GM20431 (cell line): ENCODE measurements around the gene TSPAN13.

Experiments used
- in situ Hi-C: fragments of 300-500 bp; cut with MseI, MboI; formaldehyde crosslinking; loops from one replicate; pipeline ENCODE4 v1.15.0; 2020; ENCODE audit warnings: low sequenced_read_pairs; ENCODE audit not compliant: unreplicated experiment

TSPAN13 gene

DNA sequence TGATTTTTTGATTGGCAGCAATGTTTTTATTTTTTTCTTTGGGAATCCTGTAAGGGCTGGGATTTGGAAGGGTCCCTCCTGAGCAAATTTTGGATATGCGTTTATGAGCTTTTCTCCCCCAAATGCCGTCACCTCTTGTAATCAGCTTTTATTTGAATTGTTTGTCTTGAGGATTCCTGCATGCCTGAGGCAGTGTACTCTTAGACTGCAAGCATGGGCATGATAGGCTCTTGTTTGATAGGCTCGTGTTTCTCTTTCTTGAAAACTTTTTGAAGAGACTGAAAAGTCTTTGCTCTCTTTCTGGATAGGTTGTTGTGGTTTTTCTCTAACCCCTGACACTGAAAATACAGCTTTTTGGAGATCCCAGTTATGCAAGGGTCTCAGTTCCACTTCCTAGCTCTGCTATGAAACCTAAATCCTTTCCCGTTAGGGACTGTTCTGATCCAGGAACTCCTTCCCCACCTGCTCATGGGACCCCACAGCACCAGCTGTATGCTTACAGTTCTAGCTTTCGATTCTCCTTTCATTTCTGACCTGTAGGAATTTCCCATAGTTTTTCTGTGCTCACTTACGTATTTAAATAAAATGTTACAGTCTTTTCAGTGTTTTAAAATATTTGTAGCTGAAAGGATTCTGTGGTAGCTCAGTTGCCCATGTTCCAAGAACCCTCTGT lies 17.2 kb downstream of the TSPAN13 start:
- in situ Hi-C loops = no loop called here

DNA sequence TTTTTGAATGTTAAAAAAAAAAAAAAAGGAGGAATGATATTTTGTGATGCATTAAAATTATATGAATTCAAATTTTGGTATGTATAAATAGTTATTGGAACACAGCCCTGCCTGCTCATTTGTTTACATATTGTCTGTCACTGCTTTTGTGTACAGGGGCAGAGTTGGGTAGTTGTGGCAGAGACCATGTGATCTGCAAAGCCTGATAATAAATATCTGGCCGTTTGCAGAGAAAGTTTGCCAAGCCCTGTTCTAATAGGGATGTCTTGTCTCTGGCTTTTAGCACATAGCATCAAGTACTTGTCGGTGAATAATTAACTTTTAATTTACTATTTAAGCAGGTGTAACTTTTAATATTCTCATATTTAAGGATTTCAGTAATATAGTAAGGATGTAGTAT lies 19.8 kb downstream of the TSPAN13 start:
- in situ Hi-C loops = no loop called here

DNA sequence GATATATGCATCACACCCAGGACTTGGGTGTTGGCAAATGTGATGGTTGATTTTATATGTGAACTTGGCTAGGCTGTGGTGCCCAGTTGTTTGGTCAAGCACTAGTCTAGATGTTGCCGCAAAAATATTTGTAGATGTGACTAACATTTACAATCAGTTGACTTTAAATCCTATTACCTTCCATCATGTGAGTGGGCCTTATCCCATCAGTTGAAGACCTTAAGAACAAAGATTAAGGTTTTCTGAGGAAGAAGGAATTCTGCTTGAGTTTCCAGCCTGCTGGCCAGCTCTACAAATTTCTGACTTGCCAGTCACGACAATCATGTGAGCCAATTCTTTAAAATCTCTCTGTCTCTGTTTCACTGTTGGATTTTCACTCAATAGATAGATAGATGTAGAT lies 20.3 kb downstream of the TSPAN13 start:
- in situ Hi-C loops = no loop called here

DNA sequence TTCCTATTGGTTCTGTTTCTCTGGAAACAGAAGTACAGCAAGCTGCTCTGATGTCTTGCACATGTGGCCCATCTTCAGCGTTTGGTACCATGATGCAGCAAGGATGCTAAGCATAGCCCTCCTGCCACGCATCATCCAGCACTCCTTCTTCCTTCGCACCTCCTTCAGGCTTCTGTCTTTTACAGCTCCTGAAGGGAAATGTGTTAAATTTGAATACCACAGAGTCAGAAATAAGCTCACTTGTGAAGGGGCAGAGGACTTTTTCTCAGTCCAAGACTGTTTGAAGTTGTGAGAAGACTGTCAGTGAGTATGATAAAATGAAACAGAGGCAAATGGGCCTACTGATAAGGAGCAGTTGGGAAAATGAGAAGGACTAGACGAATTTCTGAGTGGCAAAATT lies 20.7 kb downstream of the TSPAN13 start:
- in situ Hi-C loops = no loop called here

DNA sequence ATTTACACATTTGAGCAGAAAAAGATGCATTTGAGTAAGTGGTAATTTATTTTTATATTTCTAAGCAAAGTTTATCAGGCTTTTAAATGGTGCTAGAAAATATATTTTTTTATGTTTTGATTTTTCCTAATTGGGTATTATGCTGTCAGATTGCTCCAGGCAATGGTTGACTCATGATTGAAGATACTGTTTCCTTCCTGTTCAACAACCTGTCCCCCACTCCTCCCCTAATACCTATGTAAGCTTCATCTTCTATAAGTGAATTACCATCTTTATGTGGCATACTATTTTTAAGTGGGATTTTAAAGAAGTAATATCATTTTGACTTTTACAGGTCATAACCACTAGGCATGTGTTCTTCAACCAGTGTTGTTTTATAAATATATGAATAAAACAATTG lies 21.4 kb downstream of the TSPAN13 start:
- in situ Hi-C loops = no loop called here

DNA sequence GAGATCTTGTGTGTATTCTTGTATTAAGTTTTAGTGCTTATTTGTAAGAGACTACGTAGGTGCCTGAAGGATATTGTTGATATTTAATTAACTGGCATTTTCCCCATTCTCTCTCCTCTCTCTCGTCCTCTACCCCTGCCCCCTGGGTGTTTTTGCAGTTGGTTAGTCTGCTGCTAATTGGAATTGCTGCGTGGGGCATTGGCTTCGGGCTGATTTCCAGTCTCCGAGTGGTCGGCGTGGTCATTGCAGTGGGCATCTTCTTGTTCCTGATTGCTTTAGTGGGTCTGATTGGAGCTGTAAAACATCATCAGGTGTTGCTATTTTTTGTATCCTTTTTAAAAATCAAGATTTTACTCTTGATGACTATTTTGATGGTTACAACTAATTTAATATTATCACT lies 22.5 kb downstream of the TSPAN13 start:
- in situ Hi-C loops = no loop called here

DNA sequence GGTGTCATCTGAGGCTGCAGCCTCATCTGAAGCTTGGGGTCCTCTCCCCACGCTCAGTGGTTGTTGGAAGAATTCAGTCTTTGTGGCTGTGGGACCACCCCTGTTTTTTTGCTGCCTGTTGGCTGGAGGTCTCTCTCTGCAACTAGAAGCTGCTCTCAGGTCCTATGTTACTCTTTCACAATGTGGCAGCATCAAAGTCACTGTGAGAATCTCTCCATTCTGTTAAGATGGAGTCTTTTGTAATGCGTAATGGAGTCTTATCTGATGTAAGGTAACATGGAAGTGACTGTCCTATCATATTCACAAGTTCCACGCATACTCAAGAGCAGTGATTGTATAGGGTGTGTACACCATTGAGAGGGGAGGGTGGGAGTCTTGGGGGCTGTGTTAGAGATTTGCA lies 24.9 kb downstream of the TSPAN13 start:
- in situ Hi-C loops = no loop called here

DNA sequence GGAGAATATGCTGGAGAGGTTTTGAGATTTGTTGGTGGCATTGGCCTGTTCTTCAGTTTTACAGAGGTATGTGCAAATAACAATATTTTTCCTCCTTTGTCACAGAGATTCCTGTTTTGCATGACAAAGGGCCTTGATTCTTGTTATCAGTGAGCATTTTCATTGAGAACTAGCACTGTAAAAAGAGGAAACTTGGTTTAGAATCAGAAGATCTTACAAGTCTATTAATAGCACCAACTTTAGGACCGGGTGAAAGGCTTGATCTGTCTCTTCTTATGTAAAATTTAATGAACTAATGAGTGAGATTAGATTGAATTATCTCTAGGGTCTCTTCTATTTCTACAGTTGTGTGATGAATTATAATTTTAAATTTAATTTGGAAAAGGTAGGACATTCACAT lies 25.5 kb downstream of the TSPAN13 start:
- in situ Hi-C loops = no loop called here

DNA sequence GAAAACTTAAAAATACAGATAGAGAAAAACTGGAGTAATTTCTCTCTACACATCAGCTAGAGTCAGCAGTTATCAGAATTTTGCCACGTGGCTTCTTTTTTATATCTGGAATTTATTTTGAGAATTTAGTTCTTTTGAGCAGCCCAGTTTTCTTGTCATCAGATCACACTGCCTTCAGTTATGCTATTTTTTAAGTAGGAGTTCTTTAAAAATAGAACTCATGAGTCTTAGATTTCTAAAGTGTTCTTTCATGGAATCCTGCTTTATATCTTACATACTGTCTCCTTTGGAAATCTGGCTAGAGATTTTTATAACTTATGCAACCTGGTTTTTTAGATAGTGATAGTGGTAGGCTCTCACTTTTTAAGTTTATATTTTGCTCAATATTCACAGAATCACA lies 27.0 kb downstream of the TSPAN13 start:
- in situ Hi-C loops = no loop called here

DNA sequence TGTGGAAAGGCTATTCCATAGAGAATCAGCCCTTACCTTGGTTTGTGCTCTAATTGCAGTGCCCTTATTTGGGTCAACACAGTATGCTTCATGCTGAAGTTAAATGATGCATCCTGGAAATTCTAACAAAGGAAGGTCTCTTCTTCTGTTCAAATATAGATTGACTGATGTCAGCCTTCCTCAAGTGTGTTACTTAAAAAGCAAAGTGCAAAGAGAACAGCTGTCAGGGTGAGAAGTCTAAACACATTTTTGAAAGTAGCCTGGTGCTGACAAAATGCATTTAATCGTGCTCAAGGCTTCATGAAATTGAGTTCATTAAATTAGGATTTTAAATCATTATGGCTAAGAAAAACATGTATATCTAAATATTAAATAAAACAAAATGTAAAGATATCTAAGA lies 31.8 kb downstream of the TSPAN13 start:
- in situ Hi-C loops = no loop called here

DNA sequence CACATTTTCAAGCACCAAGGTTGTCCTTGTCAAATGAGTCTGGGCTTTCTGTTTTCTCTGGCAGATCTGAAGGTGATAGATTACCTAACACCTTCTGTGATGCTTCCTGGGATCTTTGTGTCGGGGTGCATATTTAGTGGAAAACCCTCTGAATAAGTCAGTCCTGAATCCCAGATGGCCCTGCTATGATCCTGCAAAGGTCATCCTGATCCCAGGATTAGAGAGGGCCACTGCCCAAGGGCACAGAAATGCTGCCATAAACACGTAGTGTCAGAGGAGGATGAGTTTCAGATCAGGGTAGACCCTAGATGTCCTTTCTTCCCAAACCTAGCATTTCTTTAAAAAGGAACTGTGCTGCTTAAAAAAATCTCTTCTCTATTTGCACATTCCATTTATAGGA lies 32.3 kb downstream of the TSPAN13 start:
- in situ Hi-C loops = no loop called here

DNA sequence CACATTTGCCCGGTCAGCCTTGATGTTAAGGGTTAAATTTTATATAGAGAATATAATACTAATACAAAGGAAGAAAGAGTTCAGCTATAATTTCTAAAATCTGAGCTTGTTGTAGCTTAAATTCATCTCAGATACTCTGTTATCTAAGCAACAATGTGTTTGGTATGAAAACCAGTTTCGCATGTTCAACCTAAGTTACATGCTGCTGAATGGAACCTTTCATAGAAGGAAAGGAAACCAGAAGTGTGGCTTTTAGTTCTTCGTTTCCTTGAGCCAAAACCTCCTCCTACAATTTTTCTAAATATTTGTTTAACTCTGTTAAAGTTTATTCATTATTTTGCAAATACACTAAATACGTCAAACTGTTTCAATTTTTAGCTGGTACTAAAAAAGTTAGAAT lies 32.7 kb downstream of the TSPAN13 start:
- in situ Hi-C loops = no loop called here

DNA sequence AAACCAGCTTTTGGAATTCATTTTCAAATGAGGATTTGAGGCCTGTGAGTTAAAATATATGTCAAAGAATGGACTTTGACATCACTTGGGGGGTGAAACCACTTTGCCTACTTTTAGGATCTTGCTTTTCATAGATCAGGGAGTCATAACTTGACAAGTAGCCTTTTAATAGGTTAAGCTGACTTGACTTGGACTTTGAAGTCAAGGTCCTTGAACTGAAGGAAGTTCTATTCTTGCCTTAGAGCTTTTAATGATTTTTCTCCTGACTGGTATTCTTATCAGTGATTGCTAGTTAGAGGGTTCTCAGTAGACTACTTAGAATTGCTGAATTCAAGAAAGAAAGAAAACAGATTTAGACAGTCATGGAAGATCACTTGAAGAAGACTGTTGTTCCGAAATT lies 33.6 kb downstream of the TSPAN13 start:
- in situ Hi-C loops = no loop called here

DNA sequence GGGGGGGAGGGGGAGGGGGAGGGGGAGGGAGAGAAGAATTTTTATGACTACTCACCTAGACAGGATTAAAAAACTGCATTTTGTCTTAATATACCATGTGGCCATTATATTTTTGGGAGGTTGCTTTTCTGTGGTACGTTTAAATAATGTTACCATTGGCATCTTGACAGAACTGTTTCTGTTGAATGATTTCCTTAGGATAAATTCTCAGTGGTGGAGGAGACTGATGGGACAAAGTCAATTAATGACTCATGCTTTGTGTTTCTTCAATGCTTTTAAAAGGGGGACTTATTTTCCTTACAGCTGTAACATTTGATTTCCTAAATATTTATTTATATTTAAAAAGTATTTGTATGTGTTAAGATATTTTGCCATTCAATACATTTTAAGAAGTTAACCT lies 37.5 kb downstream of the TSPAN13 start:
- in situ Hi-C loops = no loop called here

DNA sequence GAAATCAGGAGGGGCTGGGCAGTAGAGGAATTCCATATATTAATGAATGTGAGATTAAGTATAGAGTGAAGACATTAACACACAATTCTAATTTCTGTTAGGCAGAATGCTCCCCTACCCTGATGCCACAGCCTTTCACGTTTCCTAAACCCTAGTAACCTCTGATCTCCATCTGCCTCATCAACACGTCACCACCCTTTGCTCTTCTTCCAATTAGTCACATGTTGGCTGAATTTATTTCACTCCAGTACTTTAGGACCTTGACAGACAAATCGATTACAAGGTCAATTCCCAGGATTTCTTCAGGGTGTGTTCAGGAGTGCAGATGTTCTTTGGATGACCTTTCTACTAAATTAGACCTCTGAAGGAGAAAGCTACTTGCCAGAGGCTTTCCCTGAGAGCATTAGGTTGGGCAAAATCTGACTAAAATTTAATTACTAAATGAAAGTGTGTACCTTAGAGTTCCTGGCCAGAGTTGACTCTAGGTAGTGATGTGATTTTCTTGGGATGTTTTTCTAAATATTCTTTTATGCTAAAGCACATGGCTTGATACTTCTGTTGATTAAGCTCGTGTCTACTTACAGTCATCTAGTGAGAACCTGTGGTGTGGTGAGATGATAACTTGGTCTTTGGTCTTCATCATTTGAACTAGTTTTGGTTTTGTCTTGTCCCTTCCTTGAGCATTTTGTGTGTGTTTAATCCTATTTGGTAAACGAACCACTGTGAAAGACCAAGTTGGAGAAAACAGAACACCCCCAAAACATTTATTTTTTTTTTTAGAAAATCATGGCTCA lies 38.5 kb downstream of the TSPAN13 start:
- in situ Hi-C loops = no loop called here

DNA sequence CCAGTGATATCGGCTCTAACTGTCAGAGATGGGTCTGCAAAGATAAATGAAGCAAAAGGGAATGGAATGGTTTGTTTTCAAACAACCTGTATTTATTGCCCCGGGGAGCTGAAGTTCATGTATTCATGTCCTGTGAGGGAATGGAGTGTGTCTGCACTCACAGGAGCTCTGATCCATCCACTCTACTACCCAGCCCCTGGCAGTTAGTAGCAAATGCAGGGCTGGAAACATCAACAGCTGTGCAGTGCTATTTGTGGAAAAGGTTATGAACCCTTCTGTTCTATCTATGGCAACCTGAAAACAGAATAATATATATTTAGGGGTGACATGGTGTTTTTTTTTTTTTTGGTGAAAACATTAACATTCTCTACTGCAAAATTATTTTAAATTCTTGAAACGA lies 41.4 kb downstream of the TSPAN13 start:
- in situ Hi-C loops = no loop called here

DNA sequence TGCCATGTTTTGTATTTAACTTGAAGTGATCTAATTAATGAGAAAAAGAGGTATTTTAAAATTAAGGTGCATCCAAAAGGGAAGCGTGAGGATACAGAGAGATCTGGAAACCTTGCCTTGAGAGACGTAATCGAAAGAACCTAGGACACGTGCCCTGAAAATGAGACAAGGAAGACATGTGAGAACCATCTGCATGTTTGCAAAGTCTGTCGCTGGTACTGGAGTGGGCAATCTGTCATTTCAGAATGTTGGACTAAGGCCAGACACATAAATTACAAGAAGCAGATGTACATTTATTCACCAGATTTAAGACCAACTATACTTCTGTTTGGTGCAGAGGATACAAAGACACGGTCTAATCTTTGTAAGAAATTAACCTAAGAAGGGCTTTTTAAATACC lies 42.1 kb downstream of the TSPAN13 start:
- in situ Hi-C loops = no loop called here

DNA sequence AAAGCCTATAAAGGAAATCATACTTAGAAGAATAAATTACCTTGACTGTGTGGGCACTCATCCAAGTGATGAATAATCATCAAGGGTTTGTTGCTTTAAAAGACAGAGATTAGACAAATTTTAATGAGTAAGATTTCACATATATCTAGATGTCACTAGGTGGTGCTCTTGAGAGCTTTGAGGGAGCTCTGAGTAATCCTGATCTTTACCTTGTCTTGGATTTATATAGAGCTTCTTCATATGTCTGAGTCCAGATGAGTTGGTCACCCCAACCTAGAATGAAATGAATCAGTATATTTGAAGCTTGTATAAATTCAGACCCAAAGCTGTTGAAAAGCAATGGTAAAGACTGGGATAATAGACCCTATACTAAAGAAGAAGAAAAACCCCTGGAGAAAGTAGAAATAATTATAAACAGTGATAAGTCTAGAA lies 47.6 kb downstream of the TSPAN13 start:
- in situ Hi-C loops = no loop called here

DNA sequence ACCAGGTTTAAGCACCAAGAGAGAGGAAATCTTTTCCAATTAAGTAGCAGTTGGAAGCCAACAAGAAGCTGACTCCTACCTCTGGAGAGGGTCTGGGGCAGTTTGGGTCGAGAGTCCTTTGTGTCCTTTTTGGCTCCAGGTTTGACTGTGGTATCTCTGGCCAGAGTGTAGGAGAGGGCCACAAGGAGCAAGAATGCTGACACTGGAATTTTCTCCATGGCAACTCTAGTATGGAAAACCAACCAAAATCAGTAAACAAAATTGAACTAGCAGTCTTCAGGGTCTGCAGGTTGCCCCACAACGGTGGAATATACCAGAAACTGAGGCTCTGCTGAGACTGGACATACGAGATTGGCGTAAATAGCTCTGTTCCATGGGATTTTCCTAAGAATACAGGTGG lies 48.0 kb downstream of the TSPAN13 start:
- in situ Hi-C loops = no loop called here

DNA sequence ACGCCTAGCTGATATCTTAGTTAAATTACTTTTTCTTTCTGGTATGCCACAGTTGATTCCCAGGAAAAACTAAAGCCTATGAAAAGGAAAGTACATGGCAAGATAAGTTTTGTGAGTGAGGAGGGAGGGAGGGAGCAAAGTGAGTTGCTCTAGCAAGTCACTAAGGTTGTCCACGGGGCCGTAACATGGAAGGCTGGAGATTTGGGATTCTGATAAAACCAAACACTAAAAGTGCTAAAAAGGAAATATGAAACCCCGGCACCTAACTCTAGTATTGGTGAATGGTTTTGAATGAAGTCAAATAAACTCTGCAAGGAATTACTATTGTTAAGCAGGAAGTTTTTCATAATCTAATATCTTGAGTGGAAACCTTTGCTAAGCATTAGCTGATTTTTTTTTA lies 49.6 kb downstream of the TSPAN13 start:
- in situ Hi-C loops = no loop called here

DNA sequence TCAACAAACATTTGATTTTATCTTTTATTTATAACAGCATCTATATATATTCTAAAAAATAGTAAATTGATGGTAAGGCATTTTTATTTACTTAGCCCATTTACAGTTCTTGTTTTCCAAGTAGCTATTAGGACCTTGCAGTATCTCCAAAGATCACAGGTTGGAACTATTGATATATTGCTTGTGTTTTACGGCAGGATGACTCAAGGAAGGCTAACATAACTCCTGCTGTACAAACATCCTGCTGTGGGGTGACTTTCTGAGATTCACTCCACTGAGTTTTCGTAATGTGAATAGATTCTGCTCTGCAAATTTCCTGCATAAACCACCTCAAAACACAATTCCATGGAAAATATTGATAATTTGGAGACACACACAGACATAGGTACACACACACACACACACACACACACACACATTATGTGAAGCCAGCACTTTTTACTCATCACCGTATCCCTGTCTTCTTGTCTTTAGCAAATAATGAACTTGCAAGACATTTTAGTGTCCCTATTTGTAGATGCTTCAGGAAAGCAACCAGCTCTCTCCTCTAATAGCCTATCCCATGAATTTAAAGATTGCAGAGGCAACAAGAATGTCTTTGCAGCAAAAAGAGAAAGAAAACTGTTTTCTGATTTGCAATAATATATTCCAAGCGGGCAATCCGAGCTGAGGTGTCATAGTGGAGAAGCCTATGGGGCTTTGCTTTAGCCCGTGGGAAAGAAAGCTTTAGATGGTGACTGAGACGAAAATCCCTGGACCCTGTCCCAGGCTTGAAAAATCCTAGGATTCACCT lies 50.5 kb downstream of the TSPAN13 start:
- in situ Hi-C loops = no loop called here
